Measurements from ENCODE around the gene LRRC63.

Gene LRRC63

GRCh38 chr13:46172531-46172991, 39.2 kb upstream of the LRRC63 start:
- in situ Hi-C loops (cut with HindIII; ENCODE audit: low sequenced_read_pairs) = no loop called here
- no peak for TF ChIP-seq CTCF (IDR thresholded peaks at IDR 0.05; ENCODE audit: low read depth, low read length, missing control alignments)
- DNase-seq (ENCODE audit: low read depth) = no peak
- no peak overlapping the region for H3K4me3 ChIP-seq (ENCODE audit: low read depth, low read length)

DNA sequence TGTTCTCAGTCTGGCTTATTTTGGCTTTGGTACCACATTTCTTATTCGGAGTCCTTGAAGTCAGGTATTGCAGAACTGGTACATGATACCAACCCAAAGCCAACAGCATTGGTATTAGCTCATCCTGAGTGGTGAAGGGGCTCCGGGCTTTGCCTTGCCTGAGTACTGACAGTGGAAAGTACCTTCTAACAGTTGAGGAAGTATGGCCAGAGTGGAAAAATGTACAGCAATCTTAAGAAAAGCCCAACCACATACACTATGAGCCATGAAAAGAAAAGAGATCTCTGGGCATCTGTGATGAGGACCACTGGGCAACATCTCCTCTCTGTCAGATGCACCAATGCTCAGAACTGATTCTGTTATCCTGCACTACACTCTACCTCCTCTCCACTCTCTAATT, 38.1 kb upstream of the LRRC63 start:
- in situ Hi-C loops (cut with HindIII; ENCODE audit: low sequenced_read_pairs) = no loop called here
- no peak for TF ChIP-seq CTCF (IDR thresholded peaks at IDR 0.05; ENCODE audit: low read depth, low read length, missing control alignments)
- DNase-seq (ENCODE audit: low read depth) = no peak
- no peak overlapping the region for H3K4me3 ChIP-seq (ENCODE audit: low read depth, low read length)

DNA sequence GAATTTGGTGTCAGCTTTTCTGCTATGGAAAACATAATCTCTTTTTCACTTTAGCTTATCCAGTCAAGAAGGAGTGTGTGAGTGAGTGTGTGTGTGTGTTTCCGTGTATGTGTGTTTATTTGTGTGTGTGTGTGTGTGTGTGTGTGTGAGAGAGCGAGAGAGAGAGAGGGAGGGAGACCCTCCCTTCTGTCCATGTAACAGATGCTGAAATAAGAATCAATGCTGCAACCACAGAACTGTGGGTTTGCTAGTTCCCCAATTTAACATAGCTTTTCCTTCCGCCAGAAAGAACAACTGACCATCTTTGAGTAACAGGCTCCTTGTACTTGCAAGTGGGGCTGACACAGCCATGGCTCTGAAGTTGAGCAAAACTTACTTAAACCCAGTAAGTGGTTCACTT, 35.0 kb upstream of the LRRC63 start:
- no peak for TF ChIP-seq CTCF (IDR thresholded peaks at IDR 0.05; ENCODE audit: low read depth, low read length, missing control alignments)
- in situ Hi-C loops (cut with HindIII; ENCODE audit: low sequenced_read_pairs) = no loop called here
- DNase-seq (ENCODE audit: low read depth) = no peak
- H3K4me3 ChIP-seq (ENCODE audit: low read depth, low read length) = no peak overlapping the region

GRCh38 chr13:46178143-46178542, 33.6 kb upstream of the LRRC63 start:
- in situ Hi-C loops (cut with HindIII; ENCODE audit: low sequenced_read_pairs) = no loop called here
- no peak for DNase-seq (ENCODE audit: low read depth)
- H3K4me3 ChIP-seq (ENCODE audit: low read depth, low read length) = no peak overlapping the region
- no peak for TF ChIP-seq CTCF (IDR thresholded peaks at IDR 0.05; ENCODE audit: low read depth, low read length, missing control alignments)

- no peak overlapping the region for H3K4me3 ChIP-seq (ENCODE audit: low read depth, low read length)
- in situ Hi-C loops (cut with HindIII; ENCODE audit: low sequenced_read_pairs) = no loop called here
- no peak for TF ChIP-seq CTCF (IDR thresholded peaks at IDR 0.05; ENCODE audit: low read depth, low read length, missing control alignments)
- no peak for DNase-seq (ENCODE audit: low read depth)
Measured at GRCh38 chr13:46178821-46179220, 32.9 kb upstream of the LRRC63 start.

DNA sequence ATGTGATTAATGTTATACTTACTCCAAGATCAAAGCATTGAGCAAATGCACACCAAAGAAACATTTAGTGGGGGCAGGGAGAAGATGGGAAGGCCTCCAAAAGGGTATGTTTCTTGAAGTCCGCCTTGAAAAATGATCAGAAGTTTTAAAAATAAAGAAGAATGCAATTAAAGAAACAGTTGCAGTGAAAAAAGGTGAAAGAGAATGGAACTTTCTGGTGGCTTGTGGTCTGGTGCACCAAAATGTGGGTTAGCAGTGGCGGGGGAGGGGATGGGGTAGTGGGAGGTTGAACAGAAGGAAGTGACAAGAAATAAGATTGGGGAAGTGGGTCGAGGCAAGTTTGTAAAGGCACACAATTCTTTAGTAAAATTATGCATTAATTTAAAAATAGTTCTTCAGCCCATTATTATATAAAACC, 32.2 kb upstream of the LRRC63 start:
- no peak for DNase-seq (ENCODE audit: low read depth)
- H3K4me3 ChIP-seq (ENCODE audit: low read depth, low read length) = no peak overlapping the region
- in situ Hi-C loops (cut with HindIII; ENCODE audit: low sequenced_read_pairs) = no loop called here
- TF ChIP-seq CTCF (IDR thresholded peaks at IDR 0.05; ENCODE audit: low read depth, low read length, missing control alignments) = no peak
